Gastrocnemius medialis (tissue), 4 donors: Measurements from ENCODE around the gene KRT1.

ENCODE experiments used
- POLR2A ChIP-seq, 2 donors: fragments of 450-650 bp; IDR thresholded peaks; one replicate each; pipeline ENCODE4 v1.6.1; 2017; ENCODE audit warnings: antibody characterized with exemption in 2 of 2, mild to moderate bottlenecking in 2 of 2, moderate library complexity in 2 of 2
- TF ChIP-seq, protein P1 (sequence below), 5 experiments: fragments of 450-650 bp in 3 of 5; fragments of 200-600 bp in 2 of 5; sonication (generic) in 2 of 5; IDR thresholded peaks in 4 of 5; conservative IDR thresholded peaks in 1 of 5; 1 replicate in 4 of 5; 2 replicates in 1 of 5; pipeline ENCODE4 v1.5.1; 2016 to 2019; ENCODE audit warnings: antibody characterized with exemption in 5 of 5, mild to moderate bottlenecking in 3 of 5, moderate library complexity in 3 of 5

DNA sequence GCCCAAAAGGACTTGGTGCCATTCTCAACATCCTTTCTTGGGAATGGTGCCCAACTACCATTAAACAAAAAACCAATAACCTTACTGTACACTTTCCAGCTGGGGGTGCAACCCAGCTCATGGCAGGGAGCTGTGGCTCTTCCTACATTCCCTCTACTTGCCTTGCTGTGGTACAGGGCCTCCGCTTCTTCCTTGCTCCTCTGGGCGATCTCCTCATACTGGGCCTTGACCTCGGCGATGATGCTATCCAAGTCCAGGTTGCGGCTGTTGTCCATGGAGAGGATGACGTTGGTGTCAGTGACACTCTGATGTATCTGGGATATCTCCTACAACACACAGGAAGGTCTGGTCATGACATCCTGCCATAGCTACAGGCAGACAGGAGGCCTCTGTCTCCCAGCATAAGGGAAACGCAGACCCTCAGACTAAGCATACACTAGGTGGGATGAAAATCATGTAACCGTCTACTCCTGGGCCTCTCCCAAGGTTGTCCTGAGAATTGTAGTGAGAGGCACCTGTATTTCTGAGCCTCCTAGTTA is 32.1 kb downstream of the KRT1 start:
- TF ChIP-seq, protein P1, sequence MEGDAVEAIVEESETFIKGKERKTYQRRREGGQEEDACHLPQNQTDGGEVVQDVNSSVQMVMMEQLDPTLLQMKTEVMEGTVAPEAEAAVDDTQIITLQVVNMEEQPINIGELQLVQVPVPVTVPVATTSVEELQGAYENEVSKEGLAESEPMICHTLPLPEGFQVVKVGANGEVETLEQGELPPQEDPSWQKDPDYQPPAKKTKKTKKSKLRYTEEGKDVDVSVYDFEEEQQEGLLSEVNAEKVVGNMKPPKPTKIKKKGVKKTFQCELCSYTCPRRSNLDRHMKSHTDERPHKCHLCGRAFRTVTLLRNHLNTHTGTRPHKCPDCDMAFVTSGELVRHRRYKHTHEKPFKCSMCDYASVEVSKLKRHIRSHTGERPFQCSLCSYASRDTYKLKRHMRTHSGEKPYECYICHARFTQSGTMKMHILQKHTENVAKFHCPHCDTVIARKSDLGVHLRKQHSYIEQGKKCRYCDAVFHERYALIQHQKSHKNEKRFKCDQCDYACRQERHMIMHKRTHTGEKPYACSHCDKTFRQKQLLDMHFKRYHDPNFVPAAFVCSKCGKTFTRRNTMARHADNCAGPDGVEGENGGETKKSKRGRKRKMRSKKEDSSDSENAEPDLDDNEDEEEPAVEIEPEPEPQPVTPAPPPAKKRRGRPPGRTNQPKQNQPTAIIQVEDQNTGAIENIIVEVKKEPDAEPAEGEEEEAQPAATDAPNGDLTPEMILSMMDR (IDR thresholded peaks at IDR 0.05 in 4 of 5, conservative IDR thresholded peaks at IDR 0.05 in 1 of 5) = no peak
- TF ChIP-seq POLR2A (IDR thresholded peaks at IDR 0.05) = no peak
